Activated naive CD8-positive, alpha-beta T cell (primary cell): ENCODE results near the gene SLC29A2.
A peak's percentile ranks its signal among the peaks of the same experiment; 100 is the strongest.

ENCODE experiments used
- H3K27ac Mint-ChIP-seq: one replicate; pipeline ENCODE4 v1.8.0; 2021; ENCODE audit warnings: mixed read lengths
- H3K27me3 Mint-ChIP-seq: one replicate; pipeline ENCODE4 v1.8.0; 2021; ENCODE audit warnings: mixed read lengths
- H3K36me3 Mint-ChIP-seq: one replicate; pipeline ENCODE4 v1.8.0; 2021; ENCODE audit warnings: mixed read lengths
- H3K4me1 Mint-ChIP-seq: one replicate; pipeline ENCODE4 v1.8.0; 2021; ENCODE audit warnings: low read depth, mixed read lengths
- H3K4me3 Mint-ChIP-seq: one replicate; pipeline ENCODE4 v1.8.0; 2021; ENCODE audit warnings: mild to moderate bottlenecking, mixed read lengths
- H3K9me3 Mint-ChIP-seq: one replicate; pipeline ENCODE4 v1.8.0; 2021; ENCODE audit warnings: low read depth, mixed read lengths

SLC29A2 gene

GRCh38 chr11:66346476-66347424 is 24.8 kb downstream of the SLC29A2 start:
- peaks cover 48% of the 10 kb centered on the region for H3K4me1 Mint-ChIP-seq
- no peaks in the 10 kb centered on the region for H3K27me3 Mint-ChIP-seq
- H3K27ac Mint-ChIP-seq, result peak overlapping the region; percentile 91
- peaks cover under 1% of the 10 kb centered on the region for H3K36me3 Mint-ChIP-seq
- no peaks in the 10 kb centered on the region for H3K9me3 Mint-ChIP-seq
- H3K4me3 Mint-ChIP-seq, result peak overlapping the region; percentile 91

- peaks cover 5% of the 10 kb centered on the region for H3K36me3 Mint-ChIP-seq
- peak overlapping the region; percentile 91 for H3K27ac Mint-ChIP-seq
- no peaks in the 10 kb centered on the region for H3K9me3 Mint-ChIP-seq
- H3K4me3 Mint-ChIP-seq, result peak overlapping the region; percentile 91
- no peaks in the 10 kb centered on the region for H3K27me3 Mint-ChIP-seq
- peaks cover 43% of the 10 kb centered on the region for H3K4me1 Mint-ChIP-seq
Observed at GRCh38 chr11:66345316-66345649, 26.3 kb downstream of the SLC29A2 start.

GRCh38 chr11:66344550-66345315 is 26.8 kb downstream of the SLC29A2 start, which contains the start of gene BRMS1:
TSS of gene BRMS1 (minus strand) at chr11:66345104. CDS start at chr11:66342234, 2,870 bp downstream.
- Mint-ChIP-seq H3K4me1 (peaks cover 43% of the 10 kb centered on the region), H3K36me3 (peaks cover 5% of the 10 kb centered on the region)

GRCh38 chr11:66343176-66343575 is 28.4 kb downstream of the SLC29A2 start:
- no peaks in the 10 kb centered on the region for H3K9me3 Mint-ChIP-seq
- H3K4me1 Mint-ChIP-seq, result peaks cover 39% of the 10 kb centered on the region
- H3K36me3 Mint-ChIP-seq, result peaks cover 5% of the 10 kb centered on the region
- peak overlapping the region; percentile 4 for H3K27ac Mint-ChIP-seq
- H3K27me3 Mint-ChIP-seq, result no peaks in the 10 kb centered on the region
- H3K4me3 Mint-ChIP-seq, result peak overlapping the region; percentile 91

More at GRCh38 chr11:66344550-66345315, 26.8 kb downstream of the SLC29A2 start, which contains the start of gene BRMS1:
- Mint-ChIP-seq H3K4me3 (peak within 1 kb of the TSS; percentile 91), H3K27me3 (no peaks in the 10 kb centered on the region), H3K9me3 (no peaks in the 10 kb centered on the region), H3K27ac (peak within 1 kb of the TSS; percentile 91)

GRCh38 chr11:66341502-66342126 is 29.9 kb downstream of the SLC29A2 start:
- H3K4me3 Mint-ChIP-seq, result no peak overlapping the region
- peaks cover 47% of the 10 kb centered on the region for H3K4me1 Mint-ChIP-seq
- H3K27me3 Mint-ChIP-seq, result no peaks in the 10 kb centered on the region
- no peaks in the 10 kb centered on the region for H3K9me3 Mint-ChIP-seq
- no peak overlapping the region for H3K27ac Mint-ChIP-seq
- peaks cover 5% of the 10 kb centered on the region for H3K36me3 Mint-ChIP-seq

GRCh38 chr11:66340596-66341501 is 30.7 kb downstream of the SLC29A2 start:
- H3K4me1 Mint-ChIP-seq, result peaks cover 47% of the 10 kb centered on the region
- no peak overlapping the region for H3K4me3 Mint-ChIP-seq
- H3K27ac Mint-ChIP-seq, result no peak overlapping the region
- no peaks in the 10 kb centered on the region for H3K9me3 Mint-ChIP-seq
- H3K27me3 Mint-ChIP-seq, result no peaks in the 10 kb centered on the region
- peaks cover 5% of the 10 kb centered on the region for H3K36me3 Mint-ChIP-seq

GRCh38 chr11:66339686-66340483 is 31.7 kb downstream of the SLC29A2 start:
- Mint-ChIP-seq H3K9me3 (no peaks in the 10 kb centered on the region), H3K36me3 (peaks cover 5% of the 10 kb centered on the region), H3K4me3 (no peak overlapping the region), H3K27me3 (no peaks in the 10 kb centered on the region), H3K27ac (no peak overlapping the region), H3K4me1 (peaks cover 43% of the 10 kb centered on the region)

- Mint-ChIP-seq H3K27me3 (no peaks in the 10 kb centered on the region), H3K9me3 (no peaks in the 10 kb centered on the region), H3K27ac (no peak overlapping the region), H3K4me3 (no peak overlapping the region), H3K36me3 (peaks cover 5% of the 10 kb centered on the region), H3K4me1 (peaks cover 42% of the 10 kb centered on the region)
Observed at GRCh38 chr11:66339162-66339675, 32.3 kb downstream of the SLC29A2 start.

- no peaks in the 10 kb centered on the region for H3K9me3 Mint-ChIP-seq
- H3K4me3 Mint-ChIP-seq, result peak overlapping the region; percentile 40
- no peaks in the 10 kb centered on the region for H3K27me3 Mint-ChIP-seq
- no peak overlapping the region for H3K27ac Mint-ChIP-seq
- H3K4me1 Mint-ChIP-seq, result peaks cover 38% of the 10 kb centered on the region
- peaks cover 5% of the 10 kb centered on the region for H3K36me3 Mint-ChIP-seq
Observed at GRCh38 chr11:66338276-66339161, 33.0 kb downstream of the SLC29A2 start.

- H3K9me3 Mint-ChIP-seq, result no peaks in the 10 kb centered on the region
- peak overlapping the region; percentile 87 for H3K4me3 Mint-ChIP-seq
- no peaks in the 10 kb centered on the region for H3K27me3 Mint-ChIP-seq
- H3K4me1 Mint-ChIP-seq, result peaks cover 28% of the 10 kb centered on the region
- peaks cover 5% of the 10 kb centered on the region for H3K36me3 Mint-ChIP-seq
- peak overlapping the region; percentile 85 for H3K27ac Mint-ChIP-seq
Observed at GRCh38 chr11:66337103-66337899, 34.3 kb downstream of the SLC29A2 start.

GRCh38 chr11:66336234-66337102 is 35.1 kb downstream of the SLC29A2 start, which contains the start of gene RIN1:
TSS of gene RIN1 (minus strand) at chr11:66336434. CDS start at chr11:66336402, 32 bp downstream.
- Mint-ChIP-seq H3K4me1 (peaks cover 28% of the 10 kb centered on the region), H3K36me3 (peaks cover 2% of the 10 kb centered on the region), H3K9me3 (no peaks in the 10 kb centered on the region), H3K4me3 (peak within 1 kb of the TSS; percentile 87), H3K27me3 (no peaks in the 10 kb centered on the region), H3K27ac (peak within 1 kb of the TSS; percentile 85)
